ENCODE results near the gene FLRT2.

FLRT2 gene

GRCh38 chr14:85529803-85530574 is at the start of gene FLRT2:
FLRT2 (plus strand) TSS chr14:85530144; CDS start chr14:85621515, 91,371 bp downstream.
- no peak for DNase-seq (ENCODE audit: low spot score)

DNA sequence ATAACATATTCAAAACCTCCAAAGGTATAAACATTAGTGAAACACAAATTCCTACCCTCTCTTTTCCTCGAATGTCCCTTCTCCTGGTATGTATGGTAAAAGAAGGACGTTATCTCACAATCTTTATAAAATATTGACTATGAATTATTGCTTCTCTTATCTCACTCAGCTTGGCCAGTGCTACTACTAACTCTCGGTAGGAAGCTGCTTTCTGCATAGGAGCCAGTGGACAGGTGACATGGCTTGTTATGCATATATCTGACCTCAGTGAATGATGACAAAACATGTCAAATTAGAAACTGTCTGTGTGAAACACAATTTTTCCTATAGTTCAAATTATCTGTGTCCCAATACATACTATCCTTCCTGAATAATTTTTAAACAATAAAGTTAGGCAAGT is 48.5 kb upstream of the FLRT2 start:
- DNase-seq (ENCODE audit: low spot score), result no peak

GRCh38 chr14:85482552-85482951 is 47.4 kb upstream of the FLRT2 start:
- no peak for DNase-seq (ENCODE audit: low spot score)

DNA sequence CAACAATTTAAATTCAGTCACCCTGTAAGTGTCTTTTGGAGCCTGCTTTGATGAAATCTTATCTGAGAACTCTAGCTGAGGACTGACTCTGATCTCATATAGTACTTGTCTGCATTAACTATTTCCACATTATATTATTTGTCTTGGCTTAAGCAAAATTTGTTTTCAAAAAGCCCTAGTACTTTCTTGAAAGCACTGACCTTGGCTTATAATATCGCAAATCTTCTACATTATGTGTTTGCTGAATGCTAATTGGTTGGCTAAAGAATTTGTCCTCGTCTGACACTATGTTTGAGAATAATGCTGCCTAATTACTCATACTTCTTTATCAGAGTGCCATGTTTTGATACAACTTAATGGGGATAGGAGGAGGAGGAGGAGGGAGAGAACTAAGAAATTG is 46.9 kb upstream of the FLRT2 start:
- DNase-seq (ENCODE audit: low spot score), result no peak

GRCh38 chr14:85483652-85484051 is 46.3 kb upstream of the FLRT2 start:
- DNase-seq (ENCODE audit: low spot score), result no peak

DNA sequence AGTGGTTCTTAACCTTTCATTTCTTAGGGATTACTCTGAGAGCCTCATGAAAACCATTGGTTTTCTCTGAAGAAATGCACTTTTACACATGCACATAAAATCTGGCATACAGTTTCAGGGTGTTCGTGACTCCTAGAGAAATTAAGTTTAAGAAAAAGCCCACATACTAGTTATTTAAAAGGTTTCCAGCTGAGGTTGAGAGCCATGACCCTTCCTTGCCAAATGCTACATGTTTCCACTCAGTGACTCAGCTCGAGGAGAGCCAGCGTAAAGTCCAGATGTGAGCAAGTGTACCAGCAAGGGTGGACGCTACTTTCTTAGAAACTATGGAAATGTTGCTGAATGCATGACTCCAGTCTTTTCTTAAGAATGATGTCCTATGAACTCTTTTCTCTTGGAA is 42.7 kb upstream of the FLRT2 start:
- no peak for DNase-seq (ENCODE audit: low spot score)

- no peak for DNase-seq (ENCODE audit: low spot score)
These were observed 28.2 kb upstream of the FLRT2 start for GRCh38 chr14:85501751-85502150.

- DNase-seq (ENCODE audit: low spot score), result no peak
These were observed 21.1 kb upstream of the FLRT2 start for GRCh38 chr14:85508863-85509262.

DNA sequence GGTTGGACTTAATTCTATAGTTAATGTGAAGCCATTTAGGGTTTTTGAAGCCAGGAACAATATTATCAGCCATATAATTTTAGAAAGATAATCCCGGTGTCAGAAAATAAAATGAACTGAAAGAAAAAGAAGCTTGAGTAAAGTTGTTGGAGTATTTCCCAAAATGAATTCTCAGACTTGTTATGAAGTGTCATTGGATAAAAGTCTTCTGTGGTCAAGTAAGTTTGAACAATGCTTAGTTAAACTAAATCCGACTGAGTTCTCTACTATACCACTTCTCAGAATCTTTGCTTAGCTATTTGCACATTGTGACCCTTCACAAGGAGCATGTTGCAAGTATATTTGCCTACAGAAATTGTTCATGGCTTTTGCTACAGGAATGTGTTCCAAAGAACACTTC is 17.5 kb upstream of the FLRT2 start:
- no peak for DNase-seq (ENCODE audit: low spot score)

GRCh38 chr14:85514487-85514886 is 15.5 kb upstream of the FLRT2 start:
- no peak for DNase-seq (ENCODE audit: low spot score)

DNA sequence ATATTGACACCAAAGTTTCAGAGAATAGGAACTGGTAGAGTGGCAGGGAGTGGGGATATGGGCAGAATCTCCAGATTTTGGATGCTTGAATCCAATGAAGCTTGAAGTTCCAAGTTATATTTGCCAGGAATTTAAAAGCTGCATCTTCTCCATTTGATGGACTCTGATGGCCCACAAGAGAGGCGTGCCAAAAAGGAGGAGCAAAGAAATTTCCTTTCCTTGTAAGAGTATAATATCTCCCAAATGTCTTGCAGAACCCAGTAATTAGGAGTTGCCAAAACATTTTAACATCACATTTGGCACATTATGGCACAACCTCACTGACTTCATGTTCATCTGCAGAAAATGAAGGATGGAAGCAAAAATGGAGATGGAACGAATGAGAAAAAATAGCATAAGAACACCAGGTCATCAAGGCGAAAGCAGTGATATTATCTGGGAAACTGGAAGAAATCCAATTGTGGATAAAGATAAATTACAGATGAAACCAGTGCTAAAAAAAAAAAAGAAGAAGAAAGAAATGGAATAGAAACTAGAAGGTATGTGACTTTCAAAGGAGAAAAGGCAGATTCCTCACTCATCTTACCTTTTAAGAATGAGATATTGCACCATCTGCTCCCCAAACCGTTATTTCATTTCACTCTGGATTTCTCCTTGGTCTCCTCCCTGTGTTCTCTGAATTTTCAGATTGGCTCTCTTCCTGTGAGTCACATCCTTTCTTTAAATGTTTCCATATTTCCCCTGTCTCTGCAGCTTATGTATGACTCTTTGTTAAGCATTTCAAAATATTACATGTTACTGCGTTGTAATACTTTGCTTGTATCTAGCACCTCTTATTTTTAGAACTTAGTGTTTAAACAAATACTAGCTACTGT is 13.5 kb upstream of the FLRT2 start:
- DNase-seq (ENCODE audit: low spot score), result no peak

GRCh38 chr14:85517114-85517688 is 12.7 kb upstream of the FLRT2 start:
- DNase-seq (ENCODE audit: low spot score), result no peak

- DNase-seq (ENCODE audit: low spot score), result no peak
These were observed 10.2 kb upstream of the FLRT2 start for GRCh38 chr14:85519661-85520305.

DNA sequence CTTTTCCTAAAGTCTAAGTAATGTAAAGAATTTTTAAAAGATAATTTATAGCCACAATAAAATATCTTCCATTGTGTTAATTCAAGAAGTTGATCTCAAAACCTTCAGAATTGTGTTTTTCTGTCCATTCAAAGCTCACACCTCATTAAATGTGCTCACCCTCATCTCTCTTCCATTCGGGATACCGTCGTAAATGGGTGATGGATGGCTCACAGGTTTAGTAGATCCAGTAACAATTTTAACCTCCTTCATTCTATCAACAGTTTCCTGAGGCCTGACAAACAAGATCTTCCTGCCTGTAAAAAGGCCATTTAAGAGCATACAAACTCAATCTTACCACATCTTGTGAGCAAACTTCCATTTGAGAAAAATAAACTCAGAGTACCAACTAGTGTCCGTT is 9.4 kb upstream of the FLRT2 start:
- DNase-seq (ENCODE audit: low spot score), result no peak

- no peak for DNase-seq (ENCODE audit: low spot score)
These were observed 6.3 kb upstream of the FLRT2 start for GRCh38 chr14:85523624-85524023.

GRCh38 chr14:85527006-85527405 is 2.9 kb upstream of the FLRT2 start:
- no peak for DNase-seq (ENCODE audit: low spot score)

DNA sequence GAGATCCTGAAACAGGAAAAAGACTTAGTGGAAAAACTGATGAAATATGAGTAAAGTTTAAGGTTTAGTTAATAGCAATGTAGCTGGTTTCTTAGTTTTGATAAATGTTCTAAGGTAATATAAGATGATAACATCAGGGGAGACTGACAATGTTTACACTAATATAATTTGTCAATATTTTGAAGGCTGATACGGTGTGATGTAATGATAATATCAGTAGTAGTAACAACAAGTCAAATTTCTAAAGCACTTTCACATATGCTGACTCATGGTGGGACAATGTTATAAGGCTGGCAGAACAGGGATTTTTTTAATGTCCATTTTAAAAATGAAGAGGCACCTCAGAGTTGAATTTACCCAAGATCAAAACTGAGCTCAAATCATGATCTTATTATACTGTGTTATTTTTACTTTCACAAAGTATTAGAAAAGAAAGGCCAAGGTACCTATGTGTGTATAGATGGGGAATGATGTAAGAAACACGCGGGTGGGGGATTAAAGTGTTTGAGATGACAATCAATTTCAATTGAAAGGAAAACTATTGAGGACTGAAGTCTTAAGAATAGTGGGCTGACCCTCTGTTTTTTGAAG is 2.4 kb upstream of the FLRT2 start:
- DNase-seq (ENCODE audit: low spot score), result no peak

- no peak for DNase-seq (ENCODE audit: low spot score)
These were observed 1.7 kb upstream of the FLRT2 start for GRCh38 chr14:85528080-85528896.

DNA sequence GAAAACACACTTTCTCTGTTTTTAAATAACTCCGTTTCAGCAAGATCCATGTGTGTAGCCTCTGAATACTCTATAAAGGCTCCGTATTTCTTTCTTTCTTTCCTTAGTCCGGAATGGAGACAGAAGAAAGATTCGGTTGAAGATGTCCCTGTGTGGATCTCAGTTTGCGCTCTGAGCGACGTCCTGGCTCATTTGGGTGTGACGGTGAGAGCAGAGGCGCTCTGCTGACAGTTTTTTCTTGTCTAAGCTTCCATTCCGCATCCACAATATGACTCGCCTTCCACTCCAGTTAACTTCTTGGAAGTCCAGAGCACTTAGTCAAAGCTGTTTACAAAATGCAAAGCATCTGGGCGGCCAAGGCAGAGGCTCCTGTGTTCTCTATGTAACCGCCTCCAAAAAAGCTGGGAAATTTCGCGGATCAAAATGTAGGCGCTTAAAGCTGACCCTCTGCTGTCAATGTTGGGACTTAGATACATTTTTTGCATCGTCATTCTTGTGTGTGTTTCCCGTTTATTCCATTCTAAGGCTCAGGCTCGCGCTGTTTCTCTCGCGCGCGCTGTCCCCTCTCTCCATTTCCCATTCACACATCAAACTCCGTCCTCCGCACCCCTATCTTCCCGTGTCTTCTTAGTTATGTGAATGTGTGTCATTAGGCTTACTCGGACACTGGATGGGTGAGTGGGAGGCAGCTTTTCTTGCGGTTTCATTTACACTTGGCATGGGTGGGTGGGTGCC is 880 bp upstream of the FLRT2 start:
- no peak for DNase-seq (ENCODE audit: low spot score)

GRCh38 chr14:85530626-85531025 is 682 bp downstream of the FLRT2 start:
- no peak for DNase-seq (ENCODE audit: low spot score)
